ENCODE results near the gene TCEAL4. TPM values are rescaled to one million over a fixed set of nuclear protein-coding genes. Genes with fewer than 3 reads are reported as not detected.
A peak's percentile ranks its signal among the peaks of the same experiment; 100 is the strongest.

The TCEAL4 gene
- total and polyA plus RNA-seq, 2 donors (not counting 1 experiment from before 2014, with no cell fraction given): 63.6 to 75.7 TPM

DNA sequence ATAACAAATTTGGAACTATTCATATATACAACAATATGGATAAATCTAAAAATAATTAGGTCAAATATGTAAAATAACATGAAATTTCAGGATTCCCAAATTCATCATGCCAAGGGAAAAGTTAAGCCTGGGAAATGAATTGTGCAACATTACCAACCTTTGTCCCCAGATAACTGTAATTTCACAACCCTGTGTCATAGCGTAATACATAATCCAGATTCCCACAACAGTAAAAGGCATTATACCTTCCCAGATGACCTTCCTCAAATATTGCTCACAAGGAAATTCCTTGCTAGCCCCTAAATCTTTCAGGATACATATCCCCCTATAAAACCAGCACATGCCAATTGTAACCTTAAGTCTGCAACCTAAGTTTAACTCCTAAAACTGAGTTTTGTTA lies 33.1 kb upstream of the TCEAL4 start:
- Histone ChIP-seq H3K27me3 (ENCODE audit: control insufficient read depth, insufficient read depth, low read length) (no peaks in the 10 kb centered on the region), H3K27ac (ENCODE audit: insufficient read depth, low read length) (no peak overlapping the region), H3K4me1 (ENCODE audit: control insufficient read depth, extremely low read depth, insufficient read depth, low read length) (peaks cover 2% of the 10 kb centered on the region), H4K20me1 (ENCODE audit: control insufficient read depth, extremely low read depth, insufficient read depth, low read length) (no peaks in the 10 kb centered on the region), H3K4me2 (ENCODE audit: extremely low read depth, insufficient read depth, low read length) (no peak overlapping the region), H3K79me2 (ENCODE audit: control insufficient read depth, insufficient read depth, low read length) (no peaks in the 10 kb centered on the region), H3K9me3 (ENCODE audit: control insufficient read depth, insufficient read depth, low read depth, low read length) (no peaks in the 10 kb centered on the region), H3K36me3 (ENCODE audit: control insufficient read depth, insufficient read depth, low read length) (no peaks in the 10 kb centered on the region), H2AFZ (ENCODE audit: low read length) (no peak overlapping the region), H3K9ac (ENCODE audit: insufficient read depth, low read length) (no peak overlapping the region), H3K4me3 (replicated peaks in 1 of 4; ENCODE audit: control extremely low read depth in 1 of 4, insufficient read depth in 1 of 4, low read depth in 3 of 4, low read length in 4 of 4) (no peak overlapping the region)
- no peak for DNase-seq (ENCODE audit: low read depth in 2 of 2)
- no peak for TF ChIP-seq CTCF (conservative IDR thresholded peaks at IDR 0.05 in 1 of 2, IDR thresholded peaks at IDR 0.05 in 1 of 2; ENCODE audit: low read depth in 1 of 2, low read length in 2 of 2)
- no peak for TF ChIP-seq EZH2 (IDR thresholded peaks at IDR 0.05; ENCODE audit: low read length, missing control alignments)

- H3K27me3 ChIP-seq (ENCODE audit: control insufficient read depth, insufficient read depth, low read length): no peaks in the 10 kb centered on the region
- peaks cover 2% of the 10 kb centered on the region for H3K4me1 ChIP-seq (ENCODE audit: control insufficient read depth, extremely low read depth, insufficient read depth, low read length)
- H4K20me1 ChIP-seq (ENCODE audit: control insufficient read depth, extremely low read depth, insufficient read depth, low read length): no peaks in the 10 kb centered on the region
- H3K36me3 ChIP-seq (ENCODE audit: control insufficient read depth, insufficient read depth, low read length): no peaks in the 10 kb centered on the region
- peak overlapping the region; percentile 85 for H3K4me2 ChIP-seq (ENCODE audit: extremely low read depth, insufficient read depth, low read length)
- no peaks in the 10 kb centered on the region for H3K9me3 ChIP-seq (ENCODE audit: control insufficient read depth, insufficient read depth, low read depth, low read length)
- H2AFZ ChIP-seq (ENCODE audit: low read length): peak overlapping the region; percentile 99
- peak overlapping the region; percentile 37 for H3K9ac ChIP-seq (ENCODE audit: insufficient read depth, low read length)
- no peaks in the 10 kb centered on the region for H3K79me2 ChIP-seq (ENCODE audit: control insufficient read depth, insufficient read depth, low read length)
- TF ChIP-seq CTCF (conservative IDR thresholded peaks at IDR 0.05 in 1 of 2, IDR thresholded peaks at IDR 0.05 in 1 of 2; ENCODE audit: low read depth in 1 of 2, low read length in 2 of 2) (no peak), EZH2 (IDR thresholded peaks at IDR 0.05; ENCODE audit: low read length, missing control alignments) (no peak)
- peak; percentile 54 to 78 for DNase-seq (ENCODE audit: low read depth in 2 of 2)
- peak overlapping the region; percentile 59 for H3K27ac ChIP-seq (ENCODE audit: insufficient read depth, low read length)
- peak overlapping the region; percentile 46 to 79 (median 56) for H3K4me3 ChIP-seq (replicated peaks in 1 of 4; ENCODE audit: control extremely low read depth in 1 of 4, insufficient read depth in 1 of 4, low read depth in 3 of 4, low read length in 4 of 4)
Measured at GRCh38 chrX:103554687-103555424, 30.5 kb upstream of the TCEAL4 start.

DNA sequence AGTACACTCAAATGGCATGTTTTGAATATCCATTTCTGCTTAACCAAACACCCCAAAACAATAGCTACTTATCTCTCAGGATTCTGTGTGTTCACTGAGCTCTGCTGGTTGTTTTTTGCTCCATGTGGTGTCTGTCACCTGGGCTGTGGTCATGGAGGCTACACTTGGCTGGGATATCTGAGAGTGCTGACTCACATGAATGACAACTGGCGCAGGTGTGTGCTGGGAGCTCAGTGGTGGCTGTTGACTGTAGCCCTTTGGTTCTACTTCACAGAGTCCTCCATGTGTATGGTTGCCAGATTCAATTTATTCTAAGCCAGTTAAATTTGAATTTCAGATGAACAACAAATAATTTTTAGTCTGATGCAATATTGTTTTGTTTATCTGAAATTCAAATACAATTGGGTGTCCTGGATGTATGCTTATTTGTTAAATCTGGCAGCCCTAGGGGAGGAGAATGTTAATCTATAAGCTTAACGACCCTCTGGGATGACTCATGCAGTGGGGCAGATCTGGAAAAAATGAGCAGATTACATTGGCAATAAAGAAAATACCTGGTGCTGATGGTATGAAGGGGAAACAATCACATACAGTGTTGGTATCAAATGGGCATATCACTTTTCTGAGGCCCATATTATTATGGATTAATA lies 28.2 kb upstream of the TCEAL4 start:
- DNase-seq (ENCODE audit: low read depth in 2 of 2): no peak
- H3K79me2 ChIP-seq (ENCODE audit: control insufficient read depth, insufficient read depth, low read length): no peaks in the 10 kb centered on the region
- no peak overlapping the region for H3K4me3 ChIP-seq (replicated peaks in 1 of 4; ENCODE audit: control extremely low read depth in 1 of 4, insufficient read depth in 1 of 4, low read depth in 3 of 4, low read length in 4 of 4)
- H3K36me3 ChIP-seq (ENCODE audit: control insufficient read depth, insufficient read depth, low read length): no peaks in the 10 kb centered on the region
- H3K4me1 ChIP-seq (ENCODE audit: control insufficient read depth, extremely low read depth, insufficient read depth, low read length): peaks cover 2% of the 10 kb centered on the region
- no peak overlapping the region for H2AFZ ChIP-seq (ENCODE audit: low read length)
- TF ChIP-seq EZH2 (IDR thresholded peaks at IDR 0.05; ENCODE audit: low read length, missing control alignments): no peak
- TF ChIP-seq CTCF (conservative IDR thresholded peaks at IDR 0.05 in 1 of 2, IDR thresholded peaks at IDR 0.05 in 1 of 2; ENCODE audit: low read depth in 1 of 2, low read length in 2 of 2): no peak
- H3K9me3 ChIP-seq (ENCODE audit: control insufficient read depth, insufficient read depth, low read depth, low read length): no peaks in the 10 kb centered on the region
- H4K20me1 ChIP-seq (ENCODE audit: control insufficient read depth, extremely low read depth, insufficient read depth, low read length): no peaks in the 10 kb centered on the region
- no peak overlapping the region for H3K9ac ChIP-seq (ENCODE audit: insufficient read depth, low read length)
- no peaks in the 10 kb centered on the region for H3K27me3 ChIP-seq (ENCODE audit: control insufficient read depth, insufficient read depth, low read length)
- H3K27ac ChIP-seq (ENCODE audit: insufficient read depth, low read length): no peak overlapping the region
- no peak overlapping the region for H3K4me2 ChIP-seq (ENCODE audit: extremely low read depth, insufficient read depth, low read length)
